ENCODE results near the gene ATXN7.

The ATXN7 gene

DNA sequence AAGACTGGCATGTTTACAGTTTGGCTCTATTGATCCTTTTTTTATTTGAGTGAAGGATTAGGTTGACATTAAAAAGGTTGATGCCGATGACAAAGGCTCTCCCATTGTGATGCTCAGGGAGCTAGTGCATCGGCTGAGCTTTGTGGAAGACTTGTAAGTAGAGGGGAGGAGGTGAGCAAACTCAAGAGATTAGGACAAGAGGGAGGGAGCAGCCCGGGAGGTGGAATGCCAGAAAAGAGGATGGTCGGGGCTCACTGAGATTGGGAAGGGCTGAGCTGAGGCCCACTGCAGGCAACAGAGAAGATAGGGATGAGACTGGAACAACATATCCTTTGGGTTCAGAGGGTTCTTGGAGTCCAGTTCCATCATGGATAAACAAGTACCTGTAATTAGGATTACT is 186.2 kb downstream of the ATXN7 start:
- no peak for DNase-seq (ENCODE audit: low read depth)
